Ectodermal cell (in vitro differentiated cells): Measurements from ENCODE around the gene ZNF26.

ENCODE experiments used
- H3K27ac ChIP-seq: 2 replicates; pipeline ENCODE4 v1.7.0; 2013; ENCODE audit warnings: mild to moderate bottlenecking, low read depth, low read length; ENCODE audit not compliant: insufficient read depth, poor library complexity, severe bottlenecking
- H3K27me3 ChIP-seq: 2 replicates; pipeline ENCODE4 v1.7.0; 2013; ENCODE audit warnings: mild to moderate bottlenecking, low read length; ENCODE audit not compliant: insufficient read depth, control insufficient read depth, poor library complexity, severe bottlenecking
- H3K36me3 ChIP-seq: one replicate; pipeline ENCODE4 v1.7.0; 2013; ENCODE audit warnings: low read length; ENCODE audit not compliant: control insufficient read depth, insufficient read depth
- H3K4me1 ChIP-seq: one replicate; pipeline ENCODE4 v1.7.0; 2013; ENCODE audit warnings: low read length; ENCODE audit not compliant: control insufficient read depth, insufficient read depth
- H3K4me3 ChIP-seq: 2 replicates; pipeline ENCODE4 v1.7.0; 2013; ENCODE audit warnings: low read depth, low read length, control low read depth; ENCODE audit not compliant: insufficient read depth
- H3K9me3 ChIP-seq: 2 replicates; pipeline ENCODE4 v1.7.0; 2013; ENCODE audit warnings: mild to moderate bottlenecking, low read length, moderate library complexity; ENCODE audit not compliant: control insufficient read depth
- whole genome bisulfite sequencing, 2 experiments: methylation state at CpG; one replicate each; pipeline ENCODE4 v1.1.7; 2013; ENCODE audit warnings: missing lambda C conversion rate in 2 of 2; 5-methylcytosine and 5-hydroxymethylcytosine counted together

The ZNF26 gene

GRCh38 chr12:133058203-133059113 lies 72.3 kb downstream of the ZNF26 start:
- 91 to 92% methylated on average over 8 of the region's 8 CpGs for WGBS, 2 experiments
- peaks cover 34% of the 10 kb centered on the region for H3K36me3 ChIP-seq
- no peak overlapping the region for H3K27ac ChIP-seq
- H3K4me3 ChIP-seq, result no peak overlapping the region
- H3K27me3 ChIP-seq, result no peaks in the 10 kb centered on the region
- H3K9me3 ChIP-seq, result peaks cover 43% of the 10 kb centered on the region
- H3K4me1 ChIP-seq, result no peaks in the 10 kb centered on the region

GRCh38 chr12:133061954-133062353 lies 75.8 kb downstream of the ZNF26 start:
- H3K4me3 ChIP-seq, result no peak overlapping the region
- H3K27me3 ChIP-seq, result no peaks in the 10 kb centered on the region
- no peaks in the 10 kb centered on the region for H3K4me1 ChIP-seq
- no peak overlapping the region for H3K27ac ChIP-seq
- H3K9me3 ChIP-seq, result peaks cover 44% of the 10 kb centered on the region
- WGBS, 2 experiments, result 88 to 97% methylated on average over 1 of the region's 1 CpG
- peaks cover 11% of the 10 kb centered on the region for H3K36me3 ChIP-seq

GRCh38 chr12:133063556-133063955 lies 77.4 kb downstream of the ZNF26 start:
- no peaks in the 10 kb centered on the region for H3K36me3 ChIP-seq

GRCh38 chr12:133073836-133074235 lies 87.7 kb downstream of the ZNF26 start:
- Histone ChIP-seq H3K27ac (no peak overlapping the region), H3K36me3 (no peaks in the 10 kb centered on the region), H3K4me3 (no peak overlapping the region), H3K9me3 (peaks cover 8% of the 10 kb centered on the region), H3K4me1 (no peaks in the 10 kb centered on the region), H3K27me3 (no peaks in the 10 kb centered on the region)
- WGBS, 2 experiments, result 100% methylated on average over 1 of the region's 2 CpGs; no CpG with 5 or more reads in 1 of the 2 experiments

More at GRCh38 chr12:133063556-133063955, 77.4 kb downstream of the ZNF26 start:
- H3K27me3 ChIP-seq, result no peaks in the 10 kb centered on the region
- WGBS, 2 experiments, result 89 to 100% methylated on average over 1 of the region's 1 CpG
- H3K4me1 ChIP-seq, result no peaks in the 10 kb centered on the region
- H3K27ac ChIP-seq, result no peak overlapping the region
- H3K9me3 ChIP-seq, result peaks cover 32% of the 10 kb centered on the region
- H3K4me3 ChIP-seq, result no peak overlapping the region
